GM12878 (cell line): Measurements from ENCODE around the gene SIX3.

Experiments
- BHLHE40 ChIP-seq, 2 experiments: fragments of 450-650 bp in 1 of 2; IDR thresholded peaks; 2 replicates each; pipeline ENCODE4 v1.6.1; 2011 to 2017; ENCODE audit warnings: low read depth in 2 of 2, borderline replicate concordance in 1 of 2, improper control_type of control experiment in 1 of 2, low read length in 1 of 2, mild to moderate bottlenecking in 1 of 2
- CTCF ChIP-seq, 3 experiments: IDR thresholded peaks in 2 of 3; conservative IDR thresholded peaks in 1 of 3; 2 replicates each; pipeline ENCODE4 v1.5.1; 2011; ENCODE audit warnings: low read depth in 3 of 3, low read length in 3 of 3, mild to moderate bottlenecking in 3 of 3, control low read depth in 2 of 3, moderate library complexity in 2 of 3, inconsistent platforms in 1 of 3, mixed read lengths in 1 of 3; ENCODE audit not compliant: control insufficient read depth in 2 of 3, insufficient read depth in 1 of 3; ENCODE audit errors: extremely low read depth in 1 of 3
- EED ChIP-seq: sonication (generic); IDR thresholded peaks from 2 replicates; pipeline ENCODE4 v1.6.1; 2016; ENCODE audit warnings: antibody characterized with exemption, low read depth
- IRF4 ChIP-seq: IDR thresholded peaks from 2 replicates; pipeline ENCODE4 v1.6.1; 2011; ENCODE audit warnings: low read depth, low read length
- KDM1A ChIP-seq: fragments of 200-600 bp; sonication (generic); IDR thresholded peaks from 2 replicates; pipeline ENCODE4 v1.6.1; 2016; ENCODE audit warnings: borderline replicate concordance
- POLR2A ChIP-seq: IDR thresholded peaks from 2 replicates; pipeline ENCODE4 v1.6.1; 2011; ENCODE audit warnings: low read depth, mild to moderate bottlenecking, low read length
- SMC3 ChIP-seq: IDR thresholded peaks from 2 replicates; pipeline ENCODE4 v1.6.1; 2011; ENCODE audit warnings: low read length, improper control_type of control experiment, borderline replicate concordance
- SP1 ChIP-seq: IDR thresholded peaks from one replicate; pipeline ENCODE4 v1.6.1; 2011; ENCODE audit warnings: low read depth, low read length
- SREBF2 ChIP-seq: IDR thresholded peaks from 2 replicates; pipeline ENCODE4 v1.6.1; 2012; ENCODE audit warnings: mild to moderate bottlenecking, low read length
- TBL1XR1 ChIP-seq: IDR thresholded peaks from 2 replicates; pipeline ENCODE4 v1.6.1; 2012; ENCODE audit warnings: low read depth, low read length, improper control_type of control experiment
- ZNF207 ChIP-seq: fragments of 450-650 bp; IDR thresholded peaks from 2 replicates; pipeline ENCODE4 v1.6.1; 2014; ENCODE audit warnings: antibody characterized with exemption, mild to moderate bottlenecking, borderline replicate concordance

GRCh38 chr2:44945676-44946371 lies 4.3 kb downstream of the SIX3 start:
- TF ChIP-seq SP1 (no peak), KDM1A (no peak), SMC3 (no peak), CTCF (IDR thresholded peaks at IDR 0.05 in 2 of 3, conservative IDR thresholded peaks at IDR 0.05 in 1 of 3; ENCODE audit: control insufficient read depth in 2 of 3, extremely low read depth in 1 of 3, insufficient read depth in 1 of 3, low read depth in 3 of 3, low read length in 3 of 3) (no peak), TBL1XR1 (no peak), ZNF207 (no peak), BHLHE40 (IDR thresholded peaks at IDR 0.05; ENCODE audit: borderline replicate concordance in 1 of 2, low read depth in 2 of 2, low read length in 1 of 2) (no peak), EED (no peak), IRF4 (no peak), SREBF2 (no peak), POLR2A (no peak)
